Tibial nerve (tissue), 4 donors: ENCODE measurements around the gene DTX4.

Experiments used
- CTCF ChIP-seq, 5 experiments: fragments of 200-600 bp in 3 of 5; fragments of 450-650 bp in 2 of 5; sonication (generic) in 3 of 5; IDR thresholded peaks; one replicate each; pipeline ENCODE4 v1.5.1; 2016 to 2019; ENCODE audit warnings: antibody characterized with exemption in 5 of 5, mild to moderate bottlenecking in 3 of 5, moderate library complexity in 2 of 5
- EP300 ChIP-seq, 2 donors: sonication (generic); formaldehyde crosslinking; IDR thresholded peaks; one replicate each; pipeline ENCODE4 v1.6.1; 2017; ENCODE audit warnings: antibody characterized with exemption in 2 of 2, mild to moderate bottlenecking in 1 of 2
- POLR2A ChIP-seq, 2 donors: fragments of 450-650 bp; IDR thresholded peaks; one replicate each; pipeline ENCODE4 v1.6.1; 2017; ENCODE audit warnings: antibody characterized with exemption in 2 of 2, mild to moderate bottlenecking in 2 of 2, moderate library complexity in 2 of 2

- TF ChIP-seq POLR2A (IDR thresholded peaks at IDR 0.05) (no peak), CTCF (IDR thresholded peaks at IDR 0.05) (no peak), EP300 (IDR thresholded peaks at IDR 0.05) (no peak)
These were observed 51.2 kb downstream of the DTX4 start for GRCh38 chr11:59223177-59223576.
